Kasumi-1 (cell line): ENCODE data around the gene AMMECR1.
A peak's percentile ranks its signal among the peaks of the same experiment; 100 is the strongest.

Experiments
- DNase-seq, 2 experiments: peaks; one replicate each; lab custom pipeline; 2025; lab: John Stamatoyannopoulos, UW

The AMMECR1 gene

DNA sequence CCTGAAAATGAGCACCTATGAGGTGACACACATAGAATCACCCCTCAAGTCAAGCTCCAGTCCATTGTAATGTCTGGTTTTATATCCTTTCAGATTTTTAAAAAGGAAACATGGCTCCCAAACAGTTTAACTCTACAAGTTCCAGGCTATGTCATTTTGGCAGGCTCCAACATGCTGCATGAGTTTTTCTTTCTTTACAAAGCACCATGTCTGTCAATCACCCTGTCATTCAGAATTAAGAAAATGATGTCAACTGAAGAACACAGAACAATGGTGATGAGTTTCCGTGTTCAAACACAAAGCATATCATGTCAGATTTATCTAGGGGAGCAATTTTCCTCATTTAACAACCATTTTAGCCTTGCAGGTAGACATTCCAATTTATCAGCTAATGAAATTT is 106.5 kb downstream of the AMMECR1 start:
- no peak for DNase-seq

DNA sequence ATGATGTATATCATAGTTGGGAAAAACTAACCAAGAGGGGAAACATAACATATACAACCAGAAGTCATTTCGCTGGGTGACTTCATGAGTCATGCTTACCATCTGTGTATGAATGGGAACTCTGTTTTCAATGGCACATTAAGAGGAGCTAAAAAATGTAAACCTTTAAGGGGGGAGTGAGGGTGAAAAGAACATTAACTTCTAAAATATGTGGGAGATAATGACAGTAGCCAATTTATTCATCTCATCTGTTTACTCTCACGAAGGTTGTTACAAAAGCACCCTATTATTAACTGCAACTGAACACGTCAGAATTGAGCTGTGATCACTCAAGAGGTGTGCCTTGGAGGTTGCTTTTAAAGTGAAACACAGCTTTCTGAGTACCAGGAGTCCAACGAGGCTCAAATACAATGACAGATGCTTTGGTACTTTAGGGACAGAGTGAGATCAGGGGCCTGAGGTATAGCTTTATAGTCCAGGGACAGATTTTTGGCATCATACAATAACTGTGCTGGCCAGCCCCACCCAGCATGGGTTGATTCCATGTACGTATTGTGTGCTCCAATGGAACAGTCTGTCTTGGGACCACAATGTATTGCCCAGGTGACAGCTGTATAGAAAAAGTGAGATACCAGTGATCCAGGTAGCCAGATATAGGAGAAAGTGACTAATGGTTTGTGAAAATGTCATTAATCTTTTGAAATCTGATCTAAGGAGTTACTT is 107.3 kb downstream of the AMMECR1 start:
- DNase-seq = no peak

DNA sequence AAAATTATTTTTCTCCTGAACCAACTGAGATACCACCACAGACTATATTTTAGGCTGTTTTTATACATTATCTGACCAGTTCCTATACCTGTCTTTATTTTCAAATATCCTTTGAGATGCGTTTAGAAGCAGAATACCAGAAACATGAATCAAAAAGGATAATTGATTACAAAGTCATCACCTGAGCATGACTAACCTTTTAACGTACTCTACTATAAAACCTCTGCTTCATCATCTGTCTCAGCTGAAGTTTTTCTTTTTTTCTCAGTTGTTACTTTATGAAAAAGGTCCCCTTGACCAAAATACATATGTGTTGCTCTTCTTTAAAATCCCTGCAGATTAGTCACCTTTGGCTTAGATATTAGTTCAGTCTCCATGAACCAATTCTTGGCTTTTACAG is 109.8 kb downstream of the AMMECR1 start:
- DNase-seq = no peak

- DNase-seq = no peak
These were observed 112.9 kb downstream of the AMMECR1 start for GRCh38 chrX:110204986-110205385.

GRCh38 chrX:110201799-110202198 is 116.1 kb downstream of the AMMECR1 start:
- no peak for DNase-seq

DNA sequence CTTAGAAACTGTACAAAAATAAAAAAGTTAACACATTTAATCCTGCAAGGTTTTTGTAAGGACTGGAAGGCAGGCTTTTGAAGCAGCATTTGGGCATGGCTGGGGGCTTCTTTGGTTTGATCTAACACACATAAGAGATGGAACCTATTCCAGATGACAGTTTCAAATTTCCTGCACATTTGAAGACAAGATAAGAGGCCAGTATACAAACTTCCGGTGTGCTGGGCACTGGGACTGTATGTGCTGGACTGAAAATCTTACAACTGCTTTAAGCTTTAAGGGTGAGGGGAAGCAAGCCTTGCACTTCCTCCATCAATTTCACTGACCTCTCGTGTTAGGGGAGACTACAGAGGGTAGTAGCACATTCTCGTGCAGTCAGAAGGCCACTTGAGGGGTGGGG is 122.9 kb downstream of the AMMECR1 start:
- no peak for DNase-seq

DNA sequence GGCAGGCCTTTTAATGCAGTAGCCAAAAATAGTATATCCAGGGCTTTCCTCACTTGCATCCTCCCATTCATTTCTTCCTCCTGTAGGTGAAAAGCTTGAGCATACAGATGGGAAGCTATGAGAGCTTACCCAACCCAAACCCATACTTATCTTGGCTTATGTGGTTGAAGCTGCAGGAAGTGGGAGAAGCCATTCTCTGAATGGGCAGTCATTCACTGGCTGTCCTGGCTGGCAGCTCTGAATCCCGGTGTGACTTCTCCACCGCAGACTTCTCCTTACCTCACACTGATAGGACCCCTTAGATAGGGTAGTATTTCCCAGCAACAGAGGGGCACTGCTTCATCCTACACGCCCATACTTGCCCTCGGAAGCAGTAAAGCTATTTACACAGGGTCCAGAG is 125.4 kb downstream of the AMMECR1 start:
- DNase-seq = no peak

DNA sequence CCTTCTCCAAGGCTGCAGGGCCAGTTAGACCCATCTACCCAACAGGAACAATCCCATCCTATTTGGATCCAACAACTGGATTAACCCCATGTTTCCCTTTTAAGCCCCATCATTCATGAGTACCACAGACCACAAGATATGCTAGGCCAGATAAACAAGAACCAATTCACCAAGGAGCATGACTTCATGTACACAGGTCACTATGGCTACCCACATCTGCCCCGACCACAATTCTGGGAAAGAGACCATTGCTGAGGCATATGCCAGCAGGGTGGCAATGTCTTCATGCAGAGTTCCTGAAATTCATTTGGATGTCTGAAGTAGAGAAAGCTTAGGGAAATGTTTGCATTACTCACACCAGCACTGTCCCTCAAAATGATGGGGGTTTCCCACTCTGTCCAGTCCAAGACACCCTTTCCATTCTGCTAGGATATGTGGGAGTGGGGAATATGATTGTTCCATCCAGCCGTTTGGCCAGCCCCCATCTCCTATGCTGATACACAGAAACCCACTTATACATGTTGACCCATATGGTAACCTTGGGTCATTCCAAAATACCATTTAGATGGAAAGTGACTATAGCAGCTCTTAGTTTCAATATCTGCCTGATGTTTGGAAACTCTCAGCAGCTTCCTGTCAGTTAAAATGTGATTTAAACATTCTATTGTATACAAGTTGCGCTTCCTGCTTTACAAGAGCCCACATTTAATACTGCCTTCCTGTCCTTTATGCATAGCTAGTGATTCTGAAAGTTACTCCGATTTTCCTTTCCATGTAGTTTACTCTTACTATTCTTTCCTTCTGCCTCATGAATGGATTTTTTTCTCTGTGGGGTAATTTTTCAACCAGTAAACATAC is 129.0 kb downstream of the AMMECR1 start:
- DNase-seq = no peak

DNA sequence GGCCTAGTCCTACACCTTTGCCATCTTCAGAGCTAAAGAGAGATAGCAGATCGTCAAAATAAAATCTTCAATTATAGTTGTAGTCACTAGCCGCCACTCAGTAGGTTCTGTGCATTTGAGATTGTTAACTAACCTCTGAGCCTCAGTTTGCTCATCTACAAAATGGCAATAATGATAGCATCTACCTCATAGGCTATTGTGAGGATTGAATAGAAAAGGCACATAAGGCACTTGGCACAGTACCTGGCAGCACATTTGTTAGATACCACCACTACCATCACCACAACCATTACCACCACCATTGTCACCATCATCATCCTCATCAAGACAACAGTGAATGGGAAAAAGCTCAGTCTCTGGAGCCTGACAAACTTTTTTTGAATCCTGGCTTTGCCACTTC is 134.6 kb downstream of the AMMECR1 start:
- DNase-seq = no peak

GRCh38 chrX:110182865-110183264 is 135.0 kb downstream of the AMMECR1 start:
- no peak for DNase-seq

DNA sequence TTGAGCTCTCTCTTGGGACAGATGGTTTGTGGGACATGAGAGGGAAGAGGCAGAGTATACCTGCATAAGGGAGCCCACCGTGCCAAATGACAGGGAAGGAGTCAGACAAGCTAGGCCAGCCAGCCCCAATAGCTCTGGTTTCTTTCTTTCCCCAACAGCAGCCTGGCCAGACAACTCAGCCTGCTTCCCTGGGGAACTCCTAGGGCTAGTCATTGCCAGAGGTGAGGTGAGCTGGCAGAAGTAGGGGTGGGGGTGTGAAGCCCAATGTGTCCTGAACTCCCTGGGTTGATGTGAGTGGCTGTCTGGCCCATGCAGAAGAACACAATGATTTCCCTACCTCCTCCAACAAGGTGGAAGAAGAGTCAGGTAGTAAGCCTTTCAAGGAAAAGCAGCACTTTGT is 135.5 kb downstream of the AMMECR1 start:
- no peak for DNase-seq

- no peak for DNase-seq
These were observed 136.3 kb downstream of the AMMECR1 start for GRCh38 chrX:110181459-110182137.

DNA sequence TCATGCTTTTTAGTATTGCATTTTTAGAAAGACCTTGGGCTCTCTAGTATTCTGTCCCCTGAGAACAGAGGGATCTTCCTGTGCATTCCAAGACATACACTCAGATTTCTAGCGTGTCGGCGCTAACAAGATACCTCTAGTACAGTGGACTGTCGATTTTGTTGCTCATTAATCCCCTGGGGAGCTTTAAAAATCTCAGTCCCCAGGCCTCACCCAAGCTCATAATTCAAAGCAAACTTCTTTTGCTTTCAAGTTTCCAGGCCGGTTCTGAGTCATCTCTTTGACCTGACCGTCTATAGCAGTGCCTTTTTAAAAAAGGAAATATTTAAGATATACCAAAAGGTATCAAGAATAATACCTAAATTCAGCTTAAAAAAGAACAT is 137.0 kb downstream of the AMMECR1 start:
- DNase-seq = no peak

DNA sequence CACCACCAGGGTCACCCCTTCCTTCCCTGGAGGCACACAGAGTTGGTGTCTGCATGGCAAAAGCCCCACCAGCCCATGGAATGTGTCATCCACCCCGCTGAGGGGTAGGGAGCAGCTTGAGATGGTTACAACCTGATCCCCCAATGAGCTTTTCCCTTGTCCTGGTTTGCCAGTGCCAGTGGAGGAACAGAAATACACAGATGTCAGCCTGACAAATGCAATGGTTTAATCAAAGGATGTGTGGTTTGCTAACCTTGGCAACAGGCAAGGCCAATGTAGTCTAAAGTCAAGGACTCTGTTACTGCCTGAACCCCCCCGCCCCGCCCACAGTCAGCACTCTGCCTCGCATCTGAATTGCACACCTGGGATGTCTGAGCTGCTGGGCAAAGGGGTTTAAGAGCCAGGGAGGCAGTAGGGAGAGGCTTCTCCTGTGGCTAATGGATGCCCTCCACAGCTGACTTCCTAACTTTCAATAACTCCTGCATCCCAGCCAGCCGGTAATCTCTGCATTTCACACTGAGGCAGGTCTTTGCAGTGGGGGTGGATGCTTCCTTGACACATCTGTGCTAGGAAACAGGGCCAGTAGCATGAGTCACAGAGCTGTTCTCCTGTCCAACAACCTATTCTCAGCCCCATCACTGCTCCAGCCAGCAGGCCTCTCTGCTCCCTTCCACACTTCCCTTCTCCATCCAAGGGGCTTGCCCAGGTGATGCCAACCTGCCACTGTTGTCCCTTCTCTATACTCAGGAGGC is 137.5 kb downstream of the AMMECR1 start:
- DNase-seq = no peak

- DNase-seq = no peak
These were observed 139.6 kb downstream of the AMMECR1 start for GRCh38 chrX:110178179-110178865.

- DNase-seq = no peak
These were observed 142.2 kb downstream of the AMMECR1 start for GRCh38 chrX:110175696-110176095.

DNA sequence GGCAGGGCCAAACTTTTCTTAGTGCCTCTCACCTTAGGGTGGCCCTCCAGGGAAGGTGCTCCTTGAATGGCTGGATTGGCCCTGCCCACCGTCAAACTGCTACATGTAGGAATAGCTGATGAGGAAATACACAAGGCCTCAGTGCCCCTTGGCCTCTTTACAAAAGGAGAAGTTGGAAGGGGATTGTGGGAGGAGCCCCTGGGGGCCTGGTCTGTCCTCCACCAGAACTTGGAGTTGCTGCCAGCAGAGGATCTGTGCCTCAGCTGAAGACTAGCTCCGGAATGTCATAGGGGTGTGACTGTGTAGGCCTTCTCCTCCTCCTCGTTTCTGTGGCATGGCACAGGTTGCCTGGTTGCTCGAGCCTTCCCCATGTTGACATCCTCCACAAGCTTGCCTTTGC is 142.7 kb downstream of the AMMECR1 start:
- DNase-seq = peak; percentile 71 to 72

GRCh38 chrX:110173192-110174175 is 144.4 kb downstream of the AMMECR1 start:
- no peak for DNase-seq

DNA sequence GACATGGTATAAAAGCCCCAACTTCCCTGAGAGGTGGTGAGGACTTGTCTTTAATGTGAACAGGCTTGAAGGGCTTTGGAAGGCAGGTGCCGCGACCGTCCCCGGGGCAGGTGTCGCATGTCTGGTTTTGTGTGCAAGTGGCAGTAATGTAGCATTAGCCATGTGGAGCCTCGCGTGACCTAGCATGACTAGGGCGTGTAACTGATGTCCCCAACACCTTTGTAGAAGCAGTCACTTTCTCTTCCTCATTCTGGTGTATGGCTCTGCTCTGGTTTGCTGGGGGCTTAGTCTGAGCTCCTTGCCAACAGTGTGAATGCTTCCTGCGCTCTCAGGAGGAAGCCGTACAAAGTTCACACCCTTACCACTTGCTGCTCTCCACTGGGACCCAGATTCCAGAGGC is 145.7 kb downstream of the AMMECR1 start:
- no peak for DNase-seq

DNA sequence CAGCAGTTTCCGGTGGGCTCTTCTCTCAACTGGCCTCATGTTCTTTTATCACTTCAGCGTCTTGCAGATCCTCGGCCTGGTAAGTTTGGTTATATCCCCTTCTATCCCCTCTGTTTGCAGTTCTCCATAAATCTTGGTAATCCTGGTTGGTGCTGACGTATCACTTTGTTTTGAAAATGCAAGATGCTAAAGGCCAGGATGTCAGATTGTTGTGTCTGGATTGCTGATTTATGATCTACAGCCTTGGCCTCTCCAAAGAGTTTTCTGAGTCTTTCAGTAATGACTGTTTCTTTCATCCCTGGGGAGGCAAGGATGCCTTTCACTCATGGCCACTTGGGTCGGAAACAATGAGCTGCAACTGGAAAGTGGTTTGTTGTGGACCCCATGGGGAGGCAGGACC is 146.4 kb downstream of the AMMECR1 start:
- no peak for DNase-seq
